Astrocyte (in vitro differentiated cells and primary cell): Measurements from ENCODE around the gene MYOG.

Experiments used
- EZH2 ChIP-seq: IDR thresholded peaks from 2 replicates; pipeline ENCODE4 v1.6.1; 2012; ENCODE audit warnings: mild to moderate bottlenecking, low read length, inconsistent platforms; ENCODE audit not compliant: insufficient read depth
- TF ChIP-seq, protein P1 (sequence below): IDR thresholded peaks from 2 replicates; pipeline ENCODE4 v1.5.1; 2011; ENCODE audit warnings: low read depth, mild to moderate bottlenecking, inconsistent platforms, low read length, moderate library complexity; ENCODE audit not compliant: insufficient read depth

DNA sequence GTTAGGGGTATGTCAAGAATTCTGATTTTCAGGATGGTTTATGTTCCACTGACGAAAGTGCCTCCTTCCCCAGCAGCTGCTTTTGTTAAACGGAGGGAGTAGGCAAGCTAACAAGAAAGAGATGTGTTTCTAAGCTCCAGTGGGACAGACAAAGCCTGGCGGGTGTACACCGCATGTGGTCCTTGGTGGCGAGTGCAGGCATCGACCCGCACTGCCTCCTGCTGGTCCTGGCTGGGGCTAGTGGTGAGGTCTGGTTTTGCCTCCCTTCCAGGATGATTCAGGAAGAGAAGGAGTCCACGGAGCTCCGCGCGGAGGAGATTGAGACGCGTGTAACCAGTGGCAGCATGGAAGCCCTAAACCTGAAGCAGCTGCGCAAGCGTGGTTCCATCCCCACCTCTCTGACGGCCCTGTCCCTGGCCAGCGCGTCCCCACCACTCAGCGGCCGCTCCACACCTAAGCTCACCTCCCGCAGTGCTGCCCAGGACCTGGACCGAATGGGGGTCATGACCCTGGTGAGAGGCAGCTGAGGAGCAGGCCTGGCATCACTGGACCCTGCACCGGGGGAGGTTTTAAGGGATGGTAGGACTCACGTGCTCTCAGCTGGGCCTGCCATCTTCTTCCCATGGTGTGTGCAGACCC, 30.5 kb downstream of the MYOG start:
- TF ChIP-seq, protein P1, sequence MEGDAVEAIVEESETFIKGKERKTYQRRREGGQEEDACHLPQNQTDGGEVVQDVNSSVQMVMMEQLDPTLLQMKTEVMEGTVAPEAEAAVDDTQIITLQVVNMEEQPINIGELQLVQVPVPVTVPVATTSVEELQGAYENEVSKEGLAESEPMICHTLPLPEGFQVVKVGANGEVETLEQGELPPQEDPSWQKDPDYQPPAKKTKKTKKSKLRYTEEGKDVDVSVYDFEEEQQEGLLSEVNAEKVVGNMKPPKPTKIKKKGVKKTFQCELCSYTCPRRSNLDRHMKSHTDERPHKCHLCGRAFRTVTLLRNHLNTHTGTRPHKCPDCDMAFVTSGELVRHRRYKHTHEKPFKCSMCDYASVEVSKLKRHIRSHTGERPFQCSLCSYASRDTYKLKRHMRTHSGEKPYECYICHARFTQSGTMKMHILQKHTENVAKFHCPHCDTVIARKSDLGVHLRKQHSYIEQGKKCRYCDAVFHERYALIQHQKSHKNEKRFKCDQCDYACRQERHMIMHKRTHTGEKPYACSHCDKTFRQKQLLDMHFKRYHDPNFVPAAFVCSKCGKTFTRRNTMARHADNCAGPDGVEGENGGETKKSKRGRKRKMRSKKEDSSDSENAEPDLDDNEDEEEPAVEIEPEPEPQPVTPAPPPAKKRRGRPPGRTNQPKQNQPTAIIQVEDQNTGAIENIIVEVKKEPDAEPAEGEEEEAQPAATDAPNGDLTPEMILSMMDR = no peak
- TF ChIP-seq EZH2 = no peak
